Endothelial cell of umbilical vein (primary cell): Measurements from ENCODE around the gene DPH1.

Experiments
- CTCF ChIP-seq, 2 donors: IDR thresholded peaks; 1 replicate in 1 of 2; 2 replicates in 1 of 2; pipeline ENCODE4 v1.5.1; 2011; ENCODE audit warnings: low read length in 2 of 2, mild to moderate bottlenecking in 2 of 2, moderate library complexity in 2 of 2, control low read depth in 1 of 2, inconsistent platforms in 1 of 2, low read depth in 1 of 2; ENCODE audit not compliant: insufficient read depth in 1 of 2; ENCODE audit errors: extremely low read depth in 1 of 2
- POLR2A ChIP-seq: IDR thresholded peaks from 2 replicates; pipeline ENCODE4 v1.6.1; 2012; ENCODE audit warnings: low read depth, mild to moderate bottlenecking, control low read depth, low read length
- POLR2AphosphoS5 ChIP-seq: IDR thresholded peaks from 2 replicates; pipeline ENCODE4 v1.6.1; 2012; ENCODE audit warnings: low read depth, mild to moderate bottlenecking, control low read depth, low read length, moderate library complexity; ENCODE audit not compliant: insufficient read depth
- TF ChIP-seq, protein P1 (sequence below): IDR thresholded peaks from 2 replicates; pipeline ENCODE4 v1.6.1; 2011; ENCODE audit not compliant: insufficient read depth, insufficient read length

- TF ChIP-seq POLR2A = no peak
- TF ChIP-seq, protein P1, sequence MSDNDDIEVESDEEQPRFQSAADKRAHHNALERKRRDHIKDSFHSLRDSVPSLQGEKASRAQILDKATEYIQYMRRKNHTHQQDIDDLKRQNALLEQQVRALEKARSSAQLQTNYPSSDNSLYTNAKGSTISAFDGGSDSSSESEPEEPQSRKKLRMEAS = no peak
- TF ChIP-seq CTCF (IDR thresholded peaks at IDR 0.05; ENCODE audit: extremely low read depth in 1 of 2, insufficient read depth in 1 of 2, low read depth in 1 of 2, low read length in 2 of 2) = no peak
- TF ChIP-seq POLR2AphosphoS5 = no peak
These were observed 17.5 kb upstream of the DPH1 start for GRCh38 chr17:2012499-2012898.
